Hematopoietic multipotent progenitor cell treated with erythropoietin and hydrocortisone succinate and interleukin-3 and kit ligand, for 8 days (in vitro differentiated cells): ENCODE results near the gene ZNF345.

ENCODE experiments used
- DNase-seq: peaks from one replicate; pipeline ENCODE4 v3.0.0-alpha.2; 2015

ZNF345 gene

DNA sequence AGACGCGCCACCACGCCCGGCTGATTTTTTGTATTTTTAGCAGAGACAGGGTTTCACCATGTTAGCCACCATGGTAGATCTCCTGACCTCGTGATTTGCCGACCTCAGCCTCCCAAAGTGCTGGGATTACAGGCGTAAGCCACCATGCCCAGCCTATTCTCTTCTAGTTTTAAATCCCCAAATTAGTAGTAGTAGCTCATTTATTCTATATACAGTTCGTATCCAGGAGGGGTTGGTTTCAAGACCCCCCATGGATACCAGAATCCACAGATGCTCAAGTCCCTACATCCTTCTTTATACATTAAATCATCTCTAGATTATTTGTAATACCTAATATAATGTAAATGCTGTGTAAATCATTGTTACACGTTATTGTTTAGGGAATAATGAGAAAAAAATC is 67.4 kb downstream of the ZNF345 start:
- no peak for DNase-seq
